ENCODE measurements around the gene OPCML.

OPCML gene

GRCh38 chr11:133164986-133165385 lies 367.3 kb downstream of the OPCML start:
- no peak for DNase-seq

- peak; percentile 83 for DNase-seq
These were observed 368.6 kb downstream of the OPCML start for GRCh38 chr11:133163463-133164419.

DNA sequence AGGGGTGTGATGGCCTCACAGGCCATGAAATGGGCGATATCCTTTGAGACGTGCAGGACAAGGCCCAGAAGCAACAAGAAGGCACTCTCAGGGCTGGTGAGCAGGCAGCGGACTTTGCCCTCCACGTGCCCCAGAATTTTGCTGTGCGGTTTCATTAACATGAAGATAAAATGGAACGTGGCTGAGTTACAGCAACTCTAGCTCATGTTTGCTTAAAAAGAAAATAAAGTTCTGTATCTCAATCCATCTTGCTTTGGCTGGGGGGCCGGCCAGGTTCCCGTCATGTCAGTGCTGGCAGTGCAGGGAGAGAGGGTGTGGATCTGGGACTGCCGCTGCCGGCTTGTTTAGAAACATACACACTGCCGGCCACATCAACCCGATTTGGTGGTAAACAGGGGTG lies 370.1 kb downstream of the OPCML start:
- no peak for DNase-seq

DNA sequence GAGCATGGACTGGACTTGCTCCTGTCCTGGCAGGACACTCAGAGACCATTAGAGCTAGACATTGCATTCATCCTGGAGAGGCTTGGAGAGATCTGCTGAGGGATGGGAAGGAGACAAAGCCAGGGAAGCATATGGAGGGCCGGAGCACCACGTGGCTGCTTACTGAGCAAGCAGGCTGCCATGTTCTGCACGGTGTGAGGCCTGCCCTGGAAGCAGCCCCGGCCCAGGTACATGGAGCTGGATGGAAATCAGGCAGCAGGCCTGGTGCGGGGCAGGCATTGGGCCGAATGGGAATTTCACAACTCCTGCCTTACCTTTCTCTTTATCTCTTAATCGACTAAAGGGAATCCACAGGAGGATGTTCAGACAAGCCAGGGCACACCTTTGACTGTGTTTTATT lies 371.5 kb downstream of the OPCML start:
- no peak for DNase-seq

DNA sequence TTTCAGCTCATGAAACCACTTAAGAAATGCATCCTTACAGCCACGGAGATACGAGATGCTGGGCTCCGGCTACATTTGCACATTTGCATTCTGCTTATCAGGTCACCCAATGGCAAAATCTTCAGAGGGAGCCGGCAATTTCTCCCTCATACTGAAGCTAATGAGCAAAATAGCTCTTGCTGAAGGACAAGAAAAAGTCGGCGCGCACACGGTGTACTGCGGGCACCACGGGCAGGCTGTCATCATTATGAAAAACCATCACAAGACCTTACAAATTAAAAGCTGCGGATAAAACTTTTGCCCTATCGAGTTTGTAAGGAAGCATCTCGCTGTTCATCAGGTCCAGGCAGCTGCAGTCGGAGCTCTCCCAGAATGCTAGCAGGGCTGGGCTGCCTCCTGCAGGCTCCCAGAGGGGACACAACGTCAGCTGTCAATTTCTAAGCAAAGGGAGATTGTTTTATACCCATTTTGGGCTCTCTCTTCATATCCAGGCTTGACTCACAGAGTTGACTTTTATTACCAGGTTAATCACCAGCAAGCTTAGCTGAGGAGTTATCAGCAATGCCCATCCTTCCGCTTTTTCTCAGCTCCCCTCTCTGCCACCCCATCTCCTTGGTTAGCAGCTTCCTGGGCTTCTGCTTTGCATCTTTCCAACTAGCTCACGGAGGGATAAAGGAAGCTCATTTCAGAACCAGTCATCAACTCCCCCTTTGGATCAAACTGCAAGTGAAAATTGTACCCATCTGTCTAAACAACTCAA lies 375.1 kb downstream of the OPCML start:
- peak; percentile 45 for DNase-seq

DNA sequence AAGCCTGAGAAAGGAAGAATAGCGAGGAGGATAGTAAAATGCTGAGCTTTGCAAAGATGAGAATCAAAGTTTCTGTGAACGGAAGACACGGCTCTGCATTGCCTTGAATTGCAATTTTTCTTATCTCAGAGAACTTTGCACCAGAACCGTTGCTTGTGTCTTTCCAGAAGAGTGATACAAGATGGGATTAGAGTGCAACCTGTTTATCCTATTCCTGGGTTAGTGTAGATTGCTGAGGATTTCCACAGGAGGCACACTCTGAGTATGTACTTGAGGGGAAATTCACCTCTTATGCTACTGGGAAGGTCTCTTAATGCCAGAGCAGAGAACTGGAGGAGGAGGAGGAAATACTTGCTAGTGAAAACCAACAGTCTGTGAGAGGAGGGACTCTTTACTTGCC lies 377.5 kb downstream of the OPCML start:
- DNase-seq, result no peak

DNA sequence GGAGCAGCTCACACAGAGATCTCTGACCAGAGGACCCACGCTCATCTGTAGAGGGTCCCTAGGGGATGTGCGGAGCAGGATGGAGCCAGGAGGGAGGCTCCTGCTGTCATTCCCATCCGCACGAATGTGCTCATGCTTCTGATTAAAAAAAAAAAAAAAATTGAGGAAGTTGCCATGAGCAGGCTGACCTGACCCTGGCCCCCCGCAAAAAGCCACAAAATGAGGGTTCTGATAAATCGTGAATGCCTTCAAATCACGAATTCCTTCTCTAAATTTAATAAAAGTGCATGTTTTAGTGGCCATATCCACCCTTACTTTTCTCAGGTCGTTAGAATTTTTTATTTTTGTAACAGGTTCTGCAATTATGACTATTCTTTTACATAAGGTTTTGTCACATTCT lies 378.2 kb downstream of the OPCML start:
- no peak for DNase-seq

DNA sequence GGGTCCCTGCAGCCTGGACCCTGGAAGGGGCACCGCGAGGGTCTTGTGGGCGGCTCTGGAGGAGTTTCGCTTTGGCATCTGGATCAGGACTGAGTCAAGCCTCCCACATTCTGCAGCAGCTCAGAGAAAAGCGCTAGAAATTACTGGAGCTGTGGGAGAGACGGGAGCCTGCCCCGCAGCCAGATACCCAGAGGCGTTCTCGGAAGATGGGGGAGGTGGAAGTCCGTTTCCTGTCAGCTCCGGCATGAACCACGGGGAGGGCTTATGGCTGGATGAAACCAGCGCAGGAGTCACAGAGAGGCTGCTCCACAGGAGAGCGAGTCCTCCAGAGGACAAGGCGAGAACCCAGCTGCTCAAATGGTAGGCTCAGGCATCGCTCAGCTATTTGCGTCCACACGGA lies 379.3 kb downstream of the OPCML start:
- DNase-seq, result no peak

GRCh38 chr11:133149698-133150097 lies 382.6 kb downstream of the OPCML start:
- no peak for DNase-seq

- no peak for DNase-seq
These were observed 384.7 kb downstream of the OPCML start for GRCh38 chr11:133147625-133148024.

DNA sequence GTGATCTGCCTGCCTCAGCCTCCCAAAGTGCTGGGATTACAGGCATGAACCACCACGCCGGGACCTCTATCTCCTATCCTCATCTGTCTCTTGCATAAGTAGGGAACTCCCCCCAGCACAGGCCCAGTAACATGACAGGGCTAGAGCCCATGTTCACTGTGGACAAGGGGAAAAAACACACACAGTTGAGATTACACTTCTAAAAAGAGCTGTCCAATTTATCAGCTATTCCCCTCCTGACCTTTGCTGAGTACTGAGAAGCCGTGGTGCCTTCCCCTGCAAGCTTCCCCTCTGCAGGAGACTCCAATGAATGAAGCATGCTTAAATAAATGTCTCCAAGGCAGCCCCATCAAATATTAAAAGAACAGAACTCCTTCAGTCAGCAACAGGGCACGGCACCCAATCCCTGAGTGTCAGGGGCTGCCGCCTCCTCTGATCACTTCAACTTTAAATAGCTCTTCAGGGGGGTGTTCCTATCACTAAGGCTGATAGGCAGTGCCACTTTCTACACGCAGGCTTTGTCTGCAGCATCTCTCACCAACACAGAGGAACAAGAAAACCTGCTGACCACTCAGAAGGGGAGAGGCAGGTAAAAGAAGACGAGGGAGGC lies 385.5 kb downstream of the OPCML start:
- DNase-seq, result no peak

- no peak for DNase-seq
These were observed 394.4 kb downstream of the OPCML start for GRCh38 chr11:133137939-133138338.

DNA sequence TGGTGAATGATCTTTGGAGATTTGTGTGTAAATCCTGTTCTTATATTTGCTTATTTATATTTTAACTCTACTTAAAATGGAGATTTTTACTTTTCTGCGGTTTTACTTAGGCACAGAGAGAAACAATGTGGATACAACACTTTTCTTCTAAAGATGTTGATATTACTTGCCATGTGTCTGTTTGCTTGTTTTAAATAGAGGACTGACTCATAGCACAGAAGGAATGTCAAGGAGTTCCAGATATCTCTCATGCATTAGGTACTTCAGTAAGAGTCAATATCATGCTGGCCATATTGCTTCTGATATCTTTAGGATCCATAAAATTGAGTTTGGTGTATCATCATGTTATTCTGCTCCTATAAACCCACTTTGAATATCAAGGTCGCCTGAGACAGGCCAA lies 395.0 kb downstream of the OPCML start:
- DNase-seq, result no peak

DNA sequence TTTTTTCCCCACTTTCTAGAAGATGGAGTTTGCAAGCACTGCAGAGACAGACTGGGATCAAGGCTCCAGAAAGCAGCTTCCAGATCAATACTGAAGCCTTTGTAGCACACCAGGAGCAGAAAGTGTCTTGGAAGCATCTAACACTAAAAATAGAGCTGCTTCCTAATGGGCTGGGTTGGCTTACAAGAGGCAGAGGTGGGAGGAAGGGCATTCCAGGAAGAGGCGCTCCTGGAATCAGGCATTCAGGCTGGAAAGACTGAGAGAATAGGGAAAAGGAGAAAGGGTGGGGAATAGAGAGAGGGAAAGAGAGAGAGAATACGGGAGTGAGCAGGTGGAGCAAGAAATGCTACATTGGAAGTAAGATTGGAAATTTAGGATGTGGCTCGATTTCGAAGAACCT lies 395.9 kb downstream of the OPCML start:
- no peak for DNase-seq

GRCh38 chr11:133134314-133135173 lies 397.8 kb downstream of the OPCML start:
- peak; percentile 70 for DNase-seq

DNA sequence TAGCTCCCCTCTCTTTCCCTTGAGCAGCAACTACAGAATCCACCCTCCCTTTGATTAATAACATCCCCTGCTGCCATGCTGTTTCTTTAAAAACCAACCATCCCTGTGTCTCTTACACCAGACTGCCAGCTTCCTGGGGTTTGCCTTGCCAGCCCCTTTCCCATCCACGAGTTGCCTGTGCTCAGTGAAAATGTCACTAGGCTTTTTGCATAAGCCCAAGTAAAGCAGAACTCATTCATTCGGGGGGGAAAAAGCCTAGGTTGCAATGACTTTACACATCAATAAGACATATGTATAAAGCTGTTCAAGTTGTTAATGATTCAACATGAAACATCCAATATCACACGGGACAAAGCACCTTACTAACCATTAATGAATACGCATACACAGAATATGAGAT lies 398.7 kb downstream of the OPCML start:
- DNase-seq, result no peak

GRCh38 chr11:133133050-133133449 lies 399.3 kb downstream of the OPCML start:
- DNase-seq, result no peak

DNA sequence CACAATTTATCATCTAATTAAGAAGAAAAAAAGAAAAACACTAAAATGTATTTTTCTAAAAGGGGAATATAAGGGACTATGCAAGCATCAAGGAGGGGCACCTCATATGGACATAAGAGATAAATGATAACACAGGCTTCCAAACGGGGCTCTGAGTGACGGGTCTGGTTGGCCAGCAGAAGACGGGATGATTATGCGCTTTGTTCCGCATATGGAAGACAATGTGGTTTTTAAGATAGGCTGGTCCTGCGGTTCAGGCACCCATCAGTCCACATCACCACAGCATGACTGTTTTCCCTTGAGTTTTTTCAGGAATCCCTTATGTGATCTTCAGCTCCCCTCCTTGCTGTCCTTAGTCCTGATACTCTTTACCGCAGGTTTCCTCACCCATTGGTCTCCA lies 404.6 kb downstream of the OPCML start:
- peak; percentile 90 for DNase-seq

DNA sequence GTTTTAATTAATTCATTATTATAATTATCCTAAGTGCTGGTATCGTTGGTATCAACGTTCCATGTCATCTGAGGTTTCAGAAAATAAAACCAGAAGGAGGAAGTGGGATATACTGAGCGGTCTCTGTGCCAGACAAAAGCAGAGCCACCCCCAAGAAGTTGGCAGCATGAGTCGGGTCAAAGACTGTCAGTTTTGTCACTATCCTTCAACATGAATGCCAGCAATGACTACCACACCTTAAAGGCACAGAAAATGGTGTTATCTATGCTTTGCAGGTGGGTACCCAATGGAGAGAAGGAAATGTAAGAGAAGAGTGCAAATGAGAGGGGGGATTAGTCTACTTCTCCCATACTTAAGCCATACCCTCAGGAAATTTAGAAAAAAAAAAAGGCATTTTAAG lies 408.5 kb downstream of the OPCML start:
- no peak for DNase-seq

DNA sequence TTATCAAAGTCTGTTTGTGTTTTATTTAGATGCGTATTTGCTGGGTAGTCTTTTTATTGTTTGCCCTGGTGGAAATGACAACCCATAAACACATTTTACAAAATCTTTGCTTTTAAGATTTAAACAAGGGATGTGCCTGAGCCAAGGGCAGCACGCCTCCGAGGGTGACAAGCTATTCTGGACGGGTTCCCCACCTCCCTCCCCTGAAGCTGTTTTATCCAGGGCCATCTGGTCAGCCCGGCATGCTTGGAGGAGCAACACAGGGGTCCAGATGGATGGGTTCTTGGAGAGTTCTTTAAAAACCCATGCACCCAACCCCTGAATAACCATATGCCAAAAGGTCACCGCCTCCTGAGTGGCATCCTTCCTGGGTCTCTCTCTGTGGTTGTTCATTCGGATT lies 408.9 kb downstream of the OPCML start:
- no peak for DNase-seq

DNA sequence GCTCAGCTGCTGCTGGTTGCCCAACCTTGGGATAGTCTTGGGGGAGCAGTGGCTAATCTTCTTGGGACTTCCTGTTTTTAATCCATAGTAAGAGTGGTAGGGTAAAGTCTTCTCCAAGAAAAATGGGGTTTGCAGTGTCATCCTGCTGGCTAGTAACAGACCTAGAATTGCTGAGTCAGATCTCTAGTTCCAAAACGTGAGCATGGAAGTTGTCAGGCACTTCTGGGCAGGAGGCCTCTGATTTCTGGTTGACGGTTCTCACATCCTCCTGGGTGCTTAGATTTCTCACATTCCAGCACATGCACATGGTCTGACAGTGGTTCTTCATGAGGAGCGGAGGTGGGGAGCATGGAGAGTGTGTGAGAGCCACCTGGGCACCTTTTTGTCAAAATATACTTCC lies 410.0 kb downstream of the OPCML start:
- peak; percentile 24 for DNase-seq

GRCh38 chr11:133118563-133119268 lies 413.6 kb downstream of the OPCML start:
- DNase-seq, result no peak

All from OCI-M1 (cell line).